Stimulated activated CD8-positive, alpha-beta memory T cell treated with anti-CD3 and anti-CD28 coated beads, Interleukin-7, amount 100 ng/mL, for 4 hours (primary cell): ENCODE data around the gene CYP2E1.
A peak's percentile ranks its signal among the peaks of the same experiment; 100 is the strongest.
"Not testable (repeated sequence)": the region's sequence is repeated elsewhere in the genome, so short reads cannot be mapped to it uniquely, and the experiment has no call there.

Experiments
- DNase-seq, 2 donors: peaks; one replicate each; pipeline ENCODE4 v3.0.0-alpha.2; 2020; ENCODE audit warnings: low read depth in 2 of 2

Gene CYP2E1

DNA sequence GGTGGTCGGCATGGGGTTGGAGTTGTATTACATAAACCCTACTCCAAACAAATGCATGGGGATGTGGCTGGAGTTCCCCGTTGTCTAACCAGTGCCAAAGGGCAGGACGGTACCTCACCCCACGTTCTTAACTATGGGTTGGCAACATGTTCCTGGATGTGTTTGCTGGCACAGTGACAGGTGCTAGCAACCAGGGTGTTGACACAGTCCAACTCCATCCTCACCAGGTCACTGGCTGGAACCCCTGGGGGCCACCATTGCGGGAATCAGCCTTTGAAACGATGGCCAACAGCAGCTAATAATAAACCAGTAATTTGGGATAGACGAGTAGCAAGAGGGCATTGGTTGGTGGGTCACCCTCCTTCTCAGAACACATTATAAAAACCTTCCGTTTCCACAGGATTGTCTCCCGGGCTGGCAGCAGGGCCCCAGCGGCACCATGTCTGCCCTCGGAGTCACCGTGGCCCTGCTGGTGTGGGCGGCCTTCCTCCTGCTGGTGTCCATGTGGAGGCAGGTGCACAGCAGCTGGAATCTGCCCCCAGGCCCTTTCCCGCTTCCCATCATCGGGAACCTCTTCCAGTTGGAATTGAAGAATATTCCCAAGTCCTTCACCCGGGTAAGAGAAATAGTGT, at the start of gene CYP2E1:
Gene CYP2E1, plus strand, starts transcription at position 407 of the 632 bp plus-strand sequence. Its CDS starts 33 bp downstream, at position 440.
- DNase-seq: no peak

DNA sequence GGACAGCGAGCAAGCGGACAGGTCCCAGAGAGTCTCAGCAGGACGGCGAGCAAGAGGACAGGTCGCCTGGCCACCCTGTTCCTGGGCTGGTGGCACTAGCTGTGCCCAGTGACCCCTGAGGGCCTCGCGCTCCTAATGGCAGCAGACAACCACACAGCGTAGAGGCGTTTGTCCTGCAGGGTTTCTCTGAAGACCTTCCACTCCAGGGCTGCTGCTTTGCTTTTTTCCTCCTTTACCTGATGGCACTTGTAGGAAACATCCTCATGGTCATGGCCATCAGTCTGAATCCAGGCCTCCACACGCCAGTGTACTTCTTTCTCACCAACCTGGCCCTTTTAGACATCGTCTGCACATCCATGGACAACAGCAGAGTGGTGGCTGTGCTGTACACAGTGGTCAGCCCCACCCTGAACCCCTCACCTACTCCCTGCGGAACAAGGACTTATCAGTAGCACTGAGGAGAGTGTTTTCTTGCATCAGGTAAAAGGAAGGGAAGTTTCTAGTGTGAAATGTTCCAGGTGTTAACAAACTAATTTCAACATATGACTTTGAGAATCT, 46.0 kb upstream of the CYP2E1 start:
- DNase-seq: no peak

DNA sequence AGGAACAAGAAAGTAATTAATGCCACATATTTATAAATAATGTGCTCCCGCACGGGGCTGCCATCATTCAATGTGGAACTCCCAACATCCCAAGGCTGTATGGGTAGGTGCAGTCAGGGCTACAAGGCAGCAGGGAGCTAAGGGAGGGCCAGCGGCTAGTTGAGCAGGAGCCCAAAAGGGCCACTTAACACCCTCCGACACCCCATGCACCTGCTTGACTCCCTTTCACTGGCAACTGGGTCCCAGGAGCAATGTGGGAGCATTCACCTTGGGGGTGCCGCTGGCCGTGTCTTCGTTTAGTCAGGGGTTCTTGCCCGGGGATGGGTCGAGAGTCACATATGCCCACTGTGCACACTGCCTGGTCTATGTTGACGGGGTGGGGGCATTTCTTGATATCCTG, 45.5 kb upstream of the CYP2E1 start:
- no peak for DNase-seq

DNA sequence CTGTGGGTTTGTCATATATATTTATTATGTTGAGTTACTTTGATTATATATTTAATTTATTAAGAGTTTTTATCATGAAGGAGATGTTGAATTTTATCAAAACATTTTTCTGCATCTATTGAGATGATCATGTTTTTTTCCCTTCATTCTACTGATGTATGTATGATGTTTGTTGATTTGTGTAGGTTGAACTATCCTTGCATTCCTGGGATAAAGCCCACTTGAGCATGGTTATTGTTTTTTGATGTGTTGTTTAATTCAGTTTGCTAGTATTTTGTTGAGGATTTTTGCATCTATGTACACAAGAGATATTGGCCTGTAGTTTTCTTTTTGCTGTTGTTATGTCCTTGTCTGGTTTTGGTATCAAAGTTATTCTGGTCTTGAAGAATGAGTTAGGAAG, 42.3 kb upstream of the CYP2E1 start:
- DNase-seq: no peak

DNA sequence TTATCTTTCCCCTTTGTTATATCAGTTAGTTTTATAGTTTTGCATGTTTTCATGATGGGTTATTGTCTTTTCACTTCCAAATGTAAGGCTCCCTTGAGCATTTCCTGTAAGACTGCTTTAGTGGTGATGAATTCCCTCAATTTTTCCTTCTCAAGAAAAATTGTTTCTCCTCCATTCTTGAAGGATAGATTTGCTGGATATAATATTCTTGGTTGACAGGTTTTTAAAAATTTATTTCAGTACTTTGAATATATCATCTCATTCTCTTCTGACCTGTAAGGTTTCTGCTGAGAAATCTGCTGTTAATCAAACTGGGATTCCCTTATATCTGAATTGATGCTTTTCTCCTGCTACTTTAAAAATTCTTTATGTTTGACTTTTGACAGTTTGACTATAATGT, 40.1 kb upstream of the CYP2E1 start:
- DNase-seq: no peak

DNA sequence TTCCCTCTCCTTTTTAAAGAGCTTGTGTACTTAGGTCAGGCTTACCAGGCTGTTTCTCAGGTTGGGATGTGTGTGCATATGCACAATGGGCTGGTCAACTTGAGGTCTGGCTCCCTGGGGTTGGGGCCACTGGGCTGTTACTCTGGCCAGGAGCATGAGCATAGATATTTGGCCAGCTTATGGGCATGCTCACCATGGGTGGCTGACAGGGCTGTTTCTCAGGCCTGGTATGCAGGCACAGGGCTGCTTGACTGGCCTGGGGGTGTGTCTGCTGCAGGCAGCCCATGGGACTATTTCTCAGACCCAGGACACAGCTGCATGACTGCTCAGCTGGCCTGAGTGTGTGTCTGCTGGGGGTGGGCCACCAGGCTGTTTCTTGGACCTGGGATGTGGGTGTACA, 38.8 kb upstream of the CYP2E1 start:
- no peak for DNase-seq

DNA sequence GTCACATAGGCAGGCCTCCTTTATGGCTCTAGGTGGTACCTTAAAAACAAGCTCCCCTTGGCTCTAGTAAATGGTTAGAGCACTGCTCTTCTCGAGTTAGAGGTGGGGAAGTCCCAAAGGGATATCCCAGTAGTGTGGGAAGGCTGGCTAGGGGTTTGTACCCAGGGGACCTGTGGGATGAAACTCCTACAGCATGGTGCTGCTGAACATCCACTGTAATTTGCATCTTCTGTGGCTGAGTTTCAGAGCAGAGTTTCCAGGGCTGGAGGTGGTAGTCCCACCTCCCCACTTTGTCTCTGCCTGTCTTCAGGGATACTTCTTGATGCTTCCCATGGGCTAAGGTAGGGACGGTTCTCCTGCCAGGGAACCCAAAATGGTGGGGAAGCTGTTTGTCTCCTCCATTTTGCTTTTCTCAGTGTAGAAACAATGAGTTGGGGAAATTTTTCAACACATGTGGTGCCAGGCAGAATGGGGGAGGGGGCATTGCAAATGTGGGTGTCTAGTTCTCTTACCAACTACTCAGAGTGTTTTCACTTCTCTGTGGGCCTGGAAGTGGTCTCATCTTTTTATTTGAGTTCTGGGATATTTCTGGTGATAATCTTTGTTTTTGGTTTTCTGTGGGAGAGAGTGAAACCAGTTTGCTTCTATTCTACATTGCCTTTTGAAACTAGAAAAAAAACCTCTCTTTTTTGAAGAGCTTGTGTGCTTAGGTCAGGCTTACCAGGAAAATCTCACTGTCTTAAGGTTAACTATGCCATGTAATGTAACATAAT, 37.2 kb upstream of the CYP2E1 start:
- no peak for DNase-seq

DNA sequence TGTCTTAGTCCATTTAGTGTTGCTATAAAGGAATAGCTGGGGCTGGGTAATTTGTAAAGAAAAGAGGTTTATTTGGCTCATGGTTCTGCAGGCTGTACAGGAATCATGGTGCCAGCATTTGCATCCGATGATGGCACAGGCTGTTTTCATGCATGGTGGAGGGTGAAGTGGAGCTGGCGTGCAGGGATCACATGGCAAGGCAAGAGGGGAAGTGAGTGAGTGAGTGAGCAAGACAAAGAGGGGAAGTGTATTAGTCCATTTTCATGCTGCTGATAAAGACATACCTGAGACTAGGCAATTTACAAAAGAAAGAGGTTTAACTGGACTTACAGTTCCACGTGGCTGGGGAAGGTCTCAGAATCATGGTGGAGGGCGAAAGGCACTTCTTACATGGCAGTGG, 33.6 kb upstream of the CYP2E1 start:
- DNase-seq: not testable (repeated sequence)

DNA sequence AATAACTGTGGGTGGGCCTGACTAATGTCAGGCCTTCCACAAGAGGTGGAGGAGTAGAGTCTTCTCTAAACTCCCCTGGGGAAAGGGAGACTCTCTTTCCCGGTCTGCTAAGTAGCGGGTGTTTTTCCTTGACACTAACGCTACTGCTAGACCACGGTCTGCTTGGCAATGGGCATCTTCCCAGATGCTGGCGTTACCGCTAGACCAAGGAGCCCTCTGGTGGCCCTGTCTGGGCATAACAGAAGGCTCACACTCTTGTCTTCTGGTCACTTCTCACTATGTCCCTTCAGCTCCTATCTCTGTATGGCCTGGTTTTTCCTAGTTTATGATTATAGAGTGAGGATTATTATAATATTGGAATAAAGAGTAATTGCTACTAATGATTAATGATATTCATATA, 29.8 kb upstream of the CYP2E1 start:
- DNase-seq: not testable (repeated sequence)

DNA sequence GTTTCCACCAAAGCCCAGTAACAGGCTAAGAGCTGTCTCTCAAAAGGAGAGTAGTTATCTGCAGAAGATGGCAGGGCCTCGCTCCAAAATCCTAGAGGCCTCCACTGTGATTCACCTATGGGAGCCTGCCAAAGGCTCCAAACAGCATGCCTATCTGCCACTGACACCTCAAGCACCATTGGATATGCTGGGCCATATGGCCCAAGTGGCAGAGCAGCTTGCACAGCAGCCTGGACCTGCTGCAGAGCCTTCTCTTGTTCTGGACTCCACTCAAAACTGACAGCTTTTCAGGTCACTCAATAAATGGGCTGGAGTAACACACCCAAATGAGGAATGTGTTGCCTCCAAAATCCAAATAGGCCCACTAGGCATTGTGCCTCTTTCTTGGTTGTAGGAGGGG, 28.0 kb upstream of the CYP2E1 start:
- not testable (repeated sequence) for DNase-seq

DNA sequence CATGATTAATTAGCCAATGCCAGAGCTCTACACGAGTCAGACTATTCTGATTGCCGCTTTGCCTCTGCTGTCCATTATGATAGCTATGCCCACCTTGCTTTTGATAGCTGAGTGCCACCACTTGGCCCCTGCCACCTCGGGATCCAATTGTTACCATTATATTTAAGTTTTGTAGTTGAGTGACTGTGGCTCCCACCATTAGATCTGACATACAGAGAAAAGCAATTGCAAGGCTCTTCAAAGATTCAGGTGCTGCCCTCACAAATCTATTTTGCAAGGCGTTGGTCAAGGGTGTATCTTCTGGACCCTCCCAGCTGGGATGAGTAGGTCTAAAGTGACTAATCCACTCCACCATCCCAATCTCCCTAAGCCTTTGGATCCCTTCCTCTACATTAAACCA, 26.3 kb upstream of the CYP2E1 start:
- not testable (repeated sequence) for DNase-seq

DNA sequence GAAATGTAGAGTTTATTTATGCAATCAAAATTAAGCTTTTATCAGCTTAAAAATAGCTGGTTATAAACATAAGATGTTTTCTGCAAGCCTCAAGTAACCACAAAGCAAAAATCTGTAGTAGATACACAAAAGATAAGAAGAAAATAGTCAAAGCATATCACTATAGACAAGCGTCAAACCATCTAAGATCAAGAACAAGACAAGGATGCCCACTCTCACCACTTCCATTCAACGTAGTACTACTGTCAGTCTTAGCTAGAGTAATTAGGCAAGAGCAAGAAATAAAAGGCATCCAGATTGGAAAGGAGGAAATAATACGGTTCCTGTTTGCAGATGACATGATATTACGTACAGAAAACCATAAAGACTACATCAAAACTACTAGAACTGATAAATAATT, 17.5 kb upstream of the CYP2E1 start:
- DNase-seq: no peak

DNA sequence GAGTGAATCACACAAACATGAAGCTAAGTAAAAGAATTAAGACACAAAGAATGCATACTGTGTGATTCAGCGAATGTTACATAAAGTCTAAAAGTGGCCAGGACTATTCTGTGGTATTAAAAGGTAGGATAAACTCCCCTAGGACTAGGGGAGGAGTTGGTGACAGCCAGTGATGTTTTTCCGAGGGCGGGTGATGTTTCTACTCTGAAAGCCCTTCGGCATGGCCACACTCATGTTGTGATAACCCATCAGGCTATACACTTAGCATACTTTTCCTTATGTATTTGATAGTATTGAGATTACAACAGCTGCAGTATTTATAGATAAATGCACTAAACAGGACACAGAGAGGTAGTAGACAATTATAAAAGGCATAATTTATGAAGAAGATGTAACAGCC, 15.8 kb upstream of the CYP2E1 start:
- DNase-seq: no peak

DNA sequence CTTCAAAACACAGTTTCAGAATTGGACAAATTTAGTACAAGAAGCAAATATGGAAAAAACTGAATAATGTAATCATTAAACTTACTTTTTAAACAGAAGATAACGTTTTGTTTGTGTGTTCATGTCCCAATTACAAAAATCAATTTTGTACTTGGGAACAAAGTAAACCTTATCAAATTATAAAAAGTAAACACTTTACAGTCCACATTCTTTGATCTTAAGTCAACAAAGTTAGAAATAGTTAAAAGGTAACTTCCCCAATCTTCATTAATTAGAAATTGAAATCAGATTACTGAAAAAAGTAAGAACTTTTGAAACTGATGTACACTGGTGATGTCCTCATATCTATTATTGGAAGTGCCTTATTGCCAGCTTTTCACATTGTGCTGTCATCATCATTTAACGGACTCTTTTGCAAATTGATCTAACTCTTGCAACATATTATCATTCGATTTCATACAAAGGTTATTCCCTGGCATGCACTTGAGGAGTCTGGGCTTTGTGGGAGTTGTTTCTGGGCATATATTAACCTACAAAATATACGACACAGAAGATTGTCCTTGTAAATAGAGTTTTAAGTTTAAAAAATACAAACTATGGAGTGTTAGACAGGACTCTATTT, 15.1 kb upstream of the CYP2E1 start:
- DNase-seq: no peak

DNA sequence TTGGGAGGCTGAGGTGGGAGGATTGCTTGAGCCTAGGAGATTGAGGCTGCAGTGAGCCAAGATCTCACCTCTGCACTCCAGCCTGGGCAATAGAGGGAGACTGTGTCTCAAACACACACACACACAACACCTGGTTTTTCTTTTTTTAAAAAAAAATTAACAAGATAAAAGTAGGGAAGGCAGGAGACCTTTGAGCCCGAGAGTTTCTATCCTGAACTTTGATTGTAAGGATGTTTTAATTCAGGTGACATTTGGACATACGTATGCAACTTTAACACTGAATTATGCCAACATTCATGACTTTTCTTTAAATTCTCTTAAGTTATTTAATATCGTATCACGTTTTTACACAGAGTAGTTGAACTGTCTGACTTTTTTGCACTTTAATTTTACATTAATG, 11.7 kb upstream of the CYP2E1 start:
- DNase-seq: no peak

DNA sequence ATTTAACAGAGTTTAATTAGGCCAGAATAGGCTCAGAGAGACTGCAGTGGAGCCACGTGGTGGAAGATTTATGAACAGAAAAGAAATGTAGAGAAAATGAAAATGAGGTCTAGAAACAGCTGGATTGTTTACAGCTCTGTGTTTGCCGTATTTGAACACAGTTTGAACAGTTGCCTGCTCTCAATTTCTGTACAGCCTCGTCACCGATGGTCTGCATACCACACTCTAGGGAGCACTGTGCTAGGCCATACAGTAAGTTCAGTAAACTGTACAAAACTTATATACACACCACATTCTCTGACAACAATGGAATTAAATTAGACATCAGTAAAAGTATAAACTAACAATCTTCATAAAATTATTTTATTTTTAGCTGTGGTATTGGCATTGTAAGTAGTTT, 11.1 kb upstream of the CYP2E1 start:
- DNase-seq: no peak

DNA sequence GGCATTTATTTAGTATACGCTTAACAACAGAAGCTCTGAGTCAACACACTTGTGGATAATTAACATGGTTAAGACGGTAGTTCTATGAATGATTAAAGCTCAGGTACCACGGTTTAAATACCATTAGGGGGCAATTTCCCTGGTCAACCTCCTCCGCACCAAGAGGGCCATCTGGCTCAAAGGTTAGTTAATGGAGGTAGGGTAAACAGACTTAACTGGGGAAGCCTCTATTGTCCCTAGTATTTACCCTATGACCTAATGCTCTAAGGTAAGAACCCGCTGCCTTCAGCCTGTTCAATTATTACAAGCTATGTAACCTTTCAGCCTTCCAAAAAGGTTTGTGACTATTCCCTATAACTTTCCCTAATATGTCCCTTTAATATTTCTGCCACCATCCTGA, 8.6 kb upstream of the CYP2E1 start:
- not testable (repeated sequence) for DNase-seq

DNA sequence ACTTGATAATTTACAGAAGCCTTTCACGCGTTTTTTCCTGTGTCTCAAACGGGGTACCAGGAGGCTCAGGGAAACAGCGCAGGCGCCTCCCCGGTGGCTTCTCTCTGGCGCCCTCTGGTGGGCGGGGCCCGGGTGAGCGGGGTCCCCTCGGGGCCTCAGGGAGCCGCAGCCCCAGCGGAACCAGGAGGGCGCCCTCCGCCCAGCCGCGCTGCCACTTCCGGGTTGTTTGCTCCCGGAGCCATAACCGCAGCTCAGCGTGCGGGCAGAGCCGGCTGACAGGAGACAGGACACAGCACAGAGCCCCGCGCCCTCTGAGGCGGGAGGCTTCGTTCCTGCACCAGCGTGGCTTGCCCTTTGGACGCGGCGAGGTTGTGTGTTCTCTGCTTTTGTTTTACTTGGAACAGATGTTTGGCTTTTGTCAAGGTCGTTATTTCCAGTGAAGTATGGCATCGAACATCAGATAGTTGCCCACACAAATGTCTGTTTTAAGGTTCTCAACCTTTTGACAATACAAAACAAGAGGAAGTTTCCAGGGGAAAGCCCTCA, 6.9 kb upstream of the CYP2E1 start:
- peak; percentile 80 to 82 for DNase-seq

DNA sequence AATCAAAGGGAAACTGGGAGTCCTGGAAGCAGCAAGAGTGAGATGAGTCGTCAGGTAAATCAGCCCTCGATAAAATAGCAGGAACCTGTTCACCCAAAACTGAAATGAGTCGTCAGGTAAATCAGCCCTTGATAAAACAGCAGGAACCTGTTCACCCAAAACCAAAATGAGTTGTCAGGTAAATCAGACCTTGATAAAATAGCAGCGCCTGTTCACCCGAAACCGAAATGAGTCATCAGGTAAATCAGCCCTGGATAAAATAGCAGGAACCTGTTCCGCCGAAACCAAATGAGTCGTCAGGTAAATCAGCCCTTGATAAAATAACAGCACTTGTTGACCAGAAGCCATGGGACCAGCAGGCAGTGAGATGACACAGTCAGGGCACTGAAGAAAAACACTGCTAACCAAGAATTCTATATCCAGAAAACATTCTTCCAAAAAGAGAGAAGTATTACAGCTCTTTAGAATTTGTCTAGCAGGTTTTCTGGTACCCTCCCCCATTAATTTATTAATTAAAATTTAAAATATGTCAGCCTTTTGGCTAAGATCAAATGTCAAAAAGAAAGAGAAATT, 3.4 kb upstream of the CYP2E1 start:
- no peak for DNase-seq

DNA sequence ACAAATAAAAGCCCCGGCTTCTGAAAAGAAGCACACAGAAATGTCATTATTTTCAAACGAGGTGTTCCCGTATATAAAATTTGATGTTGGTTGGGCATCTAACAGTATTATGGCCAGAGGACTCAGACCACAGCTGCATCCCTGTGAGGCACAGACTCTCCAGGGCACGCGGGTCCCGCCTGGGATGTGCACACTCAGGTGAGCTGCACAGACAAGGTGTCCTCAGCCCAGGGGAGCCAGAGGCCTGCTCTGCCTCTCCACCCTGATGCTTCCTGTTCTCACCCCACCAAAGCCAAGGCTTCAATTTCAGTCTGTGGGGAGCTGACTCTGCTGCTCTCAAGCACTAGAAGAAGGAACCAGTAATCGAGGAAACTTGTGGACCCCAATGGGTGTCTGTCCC, 1.7 kb upstream of the CYP2E1 start:
- DNase-seq: no peak

DNA sequence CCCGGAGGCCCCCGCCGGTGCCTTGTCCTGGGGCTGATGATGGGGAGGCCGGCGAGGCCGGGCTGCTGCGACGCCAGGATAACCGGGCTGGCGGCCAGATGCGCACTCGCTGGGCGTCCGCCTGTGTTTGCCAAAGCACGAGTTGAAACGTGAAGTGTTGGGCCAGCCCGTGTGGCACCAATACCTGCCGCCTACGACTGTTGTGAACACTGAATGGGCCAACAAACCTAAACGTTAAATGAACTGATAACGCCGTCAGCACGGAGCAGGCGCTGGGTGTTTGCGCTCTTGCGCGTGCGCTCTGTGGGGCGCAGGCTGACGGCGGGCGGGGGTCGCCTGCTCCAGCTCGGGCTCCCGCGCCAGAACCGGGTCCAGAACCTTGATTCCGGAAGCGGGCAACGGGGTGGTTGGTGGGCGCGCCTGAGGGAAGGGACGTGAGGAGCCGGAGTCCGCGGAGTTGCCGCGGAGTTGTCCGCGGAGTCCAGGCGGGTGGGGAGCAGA, 658 bp downstream of the CYP2E1 start:
- DNase-seq: no peak

DNA sequence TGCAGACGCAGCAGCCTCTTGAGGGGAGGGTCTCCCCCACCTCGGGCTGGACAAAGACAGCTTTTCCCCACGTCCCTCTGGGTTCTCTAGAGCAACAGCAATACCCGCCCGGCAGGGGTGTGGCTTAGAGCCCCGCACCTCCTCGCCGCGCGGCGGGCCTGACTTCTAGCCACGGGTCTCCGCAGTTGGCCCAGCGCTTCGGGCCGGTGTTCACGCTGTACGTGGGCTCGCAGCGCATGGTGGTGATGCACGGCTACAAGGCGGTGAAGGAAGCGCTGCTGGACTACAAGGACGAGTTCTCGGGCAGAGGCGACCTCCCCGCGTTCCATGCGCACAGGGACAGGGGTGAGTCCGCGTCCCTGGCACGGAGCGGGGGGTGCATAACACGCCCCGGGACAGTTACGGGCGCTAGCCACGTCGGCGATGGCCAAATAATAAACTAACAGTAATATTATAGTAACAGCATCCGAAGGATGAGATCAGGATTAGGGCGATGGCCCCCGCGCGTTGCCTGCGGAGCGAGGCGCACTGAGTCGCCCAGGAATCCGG, 1.2 kb downstream of the CYP2E1 start:
- DNase-seq: no peak
